DMS79 (cell line): ENCODE data around the gene TSPAN12.
"Not testable (repeated sequence)": the region's sequence is repeated elsewhere in the genome, so short reads cannot be mapped to it uniquely, and the experiment has no call there.

Experiments
- DNase-seq: peaks from one replicate; lab custom pipeline; 2025; lab: John Stamatoyannopoulos, UW

TSPAN12 gene

GRCh38 chr7:120805636-120806388, 52.1 kb downstream of the TSPAN12 start:
- no peak for DNase-seq

- no peak for DNase-seq
Measured at GRCh38 chr7:120802751-120803150, 55.2 kb downstream of the TSPAN12 start.

GRCh38 chr7:120799813-120800475, 58.0 kb downstream of the TSPAN12 start:
- DNase-seq, result no peak

- no peak for DNase-seq
Measured at GRCh38 chr7:120799147-120799546, 58.8 kb downstream of the TSPAN12 start.

GRCh38 chr7:120797026-120797645, 60.8 kb downstream of the TSPAN12 start:
- no peak for DNase-seq

GRCh38 chr7:120794106-120794729, 63.7 kb downstream of the TSPAN12 start:
- DNase-seq, result no peak

- no peak for DNase-seq
Measured at GRCh38 chr7:120793213-120793936, 64.6 kb downstream of the TSPAN12 start.

- no peak for DNase-seq
Measured at GRCh38 chr7:120792861-120793130, 65.1 kb downstream of the TSPAN12 start.

GRCh38 chr7:120792091-120792860, 65.7 kb downstream of the TSPAN12 start:
- DNase-seq, result no peak

- DNase-seq, result no peak
Measured at GRCh38 chr7:120785095-120785494, 72.8 kb downstream of the TSPAN12 start.

GRCh38 chr7:120783721-120784120, 74.2 kb downstream of the TSPAN12 start:
- DNase-seq, result no peak

GRCh38 chr7:120783273-120783672, 74.7 kb downstream of the TSPAN12 start:
- no peak for DNase-seq

- not testable (repeated sequence) for DNase-seq
Measured at GRCh38 chr7:120781924-120782323, 76.0 kb downstream of the TSPAN12 start.

GRCh38 chr7:120780938-120781337, 77.0 kb downstream of the TSPAN12 start:
- DNase-seq, result no peak

GRCh38 chr7:120780451-120780850, 77.5 kb downstream of the TSPAN12 start:
- DNase-seq, result not testable (repeated sequence)

GRCh38 chr7:120779078-120779477, 78.9 kb downstream of the TSPAN12 start:
- DNase-seq, result not testable (repeated sequence)

GRCh38 chr7:120775755-120776154, 82.2 kb downstream of the TSPAN12 start:
- no peak for DNase-seq

- DNase-seq, result no peak
Measured at GRCh38 chr7:120774481-120774880, 83.5 kb downstream of the TSPAN12 start.

- DNase-seq, result no peak
Measured at GRCh38 chr7:120770206-120770605, 87.7 kb downstream of the TSPAN12 start.

- DNase-seq, result no peak
Measured at GRCh38 chr7:120760851-120761250, 97.1 kb downstream of the TSPAN12 start.

GRCh38 chr7:120760050-120760449, 97.9 kb downstream of the TSPAN12 start:
- no peak for DNase-seq
